ENCODE data around the gene GASK1A. TPM values are rescaled to one million over a fixed set of nuclear protein-coding genes. Genes with fewer than 3 reads are reported as not detected.

Gene GASK1A
- total RNA-seq, 1 donor from 2014 or later: not detected

DNA sequence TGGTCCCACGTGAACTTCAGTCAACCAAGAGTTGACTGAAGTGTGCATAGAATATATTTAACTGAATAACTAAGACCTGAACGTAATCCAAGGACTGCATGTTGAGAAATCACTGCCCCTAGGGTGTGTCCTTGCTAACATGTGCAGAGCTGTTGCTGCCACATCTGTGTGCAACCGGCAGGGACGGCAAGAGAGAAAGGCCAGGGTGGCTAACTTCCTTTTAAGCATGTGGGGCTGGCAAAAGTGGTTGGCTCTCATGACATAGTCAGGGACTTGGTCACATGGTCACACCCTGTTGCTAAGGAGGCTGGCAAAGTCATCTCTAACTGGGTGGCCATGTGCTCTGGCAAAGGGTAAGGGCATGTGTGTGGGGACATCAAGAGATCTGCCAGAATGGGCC, 52.4 kb downstream of the GASK1A start:
- no peak overlapping the region for H3K4me3 Mint-ChIP-seq (ENCODE audit: unreplicated experiment)
- H3K36me3 Mint-ChIP-seq (ENCODE audit: unreplicated experiment): peaks cover 5% of the 10 kb centered on the region
- DNase-seq: no peak
- TF ChIP-seq, protein P1, sequence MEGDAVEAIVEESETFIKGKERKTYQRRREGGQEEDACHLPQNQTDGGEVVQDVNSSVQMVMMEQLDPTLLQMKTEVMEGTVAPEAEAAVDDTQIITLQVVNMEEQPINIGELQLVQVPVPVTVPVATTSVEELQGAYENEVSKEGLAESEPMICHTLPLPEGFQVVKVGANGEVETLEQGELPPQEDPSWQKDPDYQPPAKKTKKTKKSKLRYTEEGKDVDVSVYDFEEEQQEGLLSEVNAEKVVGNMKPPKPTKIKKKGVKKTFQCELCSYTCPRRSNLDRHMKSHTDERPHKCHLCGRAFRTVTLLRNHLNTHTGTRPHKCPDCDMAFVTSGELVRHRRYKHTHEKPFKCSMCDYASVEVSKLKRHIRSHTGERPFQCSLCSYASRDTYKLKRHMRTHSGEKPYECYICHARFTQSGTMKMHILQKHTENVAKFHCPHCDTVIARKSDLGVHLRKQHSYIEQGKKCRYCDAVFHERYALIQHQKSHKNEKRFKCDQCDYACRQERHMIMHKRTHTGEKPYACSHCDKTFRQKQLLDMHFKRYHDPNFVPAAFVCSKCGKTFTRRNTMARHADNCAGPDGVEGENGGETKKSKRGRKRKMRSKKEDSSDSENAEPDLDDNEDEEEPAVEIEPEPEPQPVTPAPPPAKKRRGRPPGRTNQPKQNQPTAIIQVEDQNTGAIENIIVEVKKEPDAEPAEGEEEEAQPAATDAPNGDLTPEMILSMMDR (IDR thresholded peaks at IDR 0.05; ENCODE audit: partially characterized antibody, unreplicated experiment): no peak
- no peak overlapping the region for H3K27ac Mint-ChIP-seq (ENCODE audit: unreplicated experiment)
- no peaks in the 10 kb centered on the region for H3K4me1 Mint-ChIP-seq (ENCODE audit: low read depth, unreplicated experiment)
- no peaks in the 10 kb centered on the region for H3K9me3 Mint-ChIP-seq (ENCODE audit: unreplicated experiment)
- peaks cover 2% of the 10 kb centered on the region for H3K27me3 Mint-ChIP-seq (ENCODE audit: unreplicated experiment)

DNA sequence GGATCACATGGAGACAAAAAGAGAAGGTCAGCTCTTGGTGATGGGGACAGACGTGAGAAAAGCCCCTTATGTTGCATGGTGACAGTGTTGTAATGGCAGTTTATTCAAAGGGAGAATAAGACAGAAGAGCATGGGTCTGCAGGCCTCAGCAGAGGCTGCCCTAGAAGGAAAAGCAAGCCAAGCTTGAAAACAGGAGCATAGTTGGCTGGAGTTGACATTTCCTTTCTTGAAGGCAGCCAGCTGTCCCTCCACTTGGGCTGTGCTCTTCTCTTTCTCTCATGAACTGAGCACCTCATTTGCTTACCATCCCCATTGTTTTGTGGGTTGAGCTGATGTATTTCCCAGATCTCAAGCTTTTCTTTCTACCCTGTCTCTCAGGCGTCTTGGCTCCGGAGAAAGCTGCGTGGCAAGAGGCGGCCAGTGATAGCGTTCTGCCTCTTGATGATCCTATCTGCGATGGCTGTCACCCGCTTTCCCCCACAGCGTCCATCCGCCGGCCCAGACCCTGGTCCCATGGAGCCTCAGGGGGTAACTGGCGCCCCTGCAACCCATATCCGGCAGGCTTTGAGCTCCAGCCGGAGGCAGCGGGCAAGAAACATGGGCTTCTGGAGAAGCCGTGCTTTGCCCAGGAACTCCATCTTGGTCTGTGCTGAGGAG, 52.9 kb downstream of the GASK1A start:
- TF ChIP-seq, protein P1 (IDR thresholded peaks at IDR 0.05; ENCODE audit: partially characterized antibody, unreplicated experiment): no peak
- no peak for DNase-seq
- Mint-ChIP-seq H3K27me3 (ENCODE audit: unreplicated experiment) (peaks cover 2% of the 10 kb centered on the region), H3K9me3 (ENCODE audit: unreplicated experiment) (no peaks in the 10 kb centered on the region), H3K4me3 (ENCODE audit: unreplicated experiment) (no peak overlapping the region), H3K36me3 (ENCODE audit: unreplicated experiment) (peaks cover 5% of the 10 kb centered on the region), H3K4me1 (ENCODE audit: low read depth, unreplicated experiment) (no peaks in the 10 kb centered on the region), H3K27ac (ENCODE audit: unreplicated experiment) (no peak overlapping the region)

DNA sequence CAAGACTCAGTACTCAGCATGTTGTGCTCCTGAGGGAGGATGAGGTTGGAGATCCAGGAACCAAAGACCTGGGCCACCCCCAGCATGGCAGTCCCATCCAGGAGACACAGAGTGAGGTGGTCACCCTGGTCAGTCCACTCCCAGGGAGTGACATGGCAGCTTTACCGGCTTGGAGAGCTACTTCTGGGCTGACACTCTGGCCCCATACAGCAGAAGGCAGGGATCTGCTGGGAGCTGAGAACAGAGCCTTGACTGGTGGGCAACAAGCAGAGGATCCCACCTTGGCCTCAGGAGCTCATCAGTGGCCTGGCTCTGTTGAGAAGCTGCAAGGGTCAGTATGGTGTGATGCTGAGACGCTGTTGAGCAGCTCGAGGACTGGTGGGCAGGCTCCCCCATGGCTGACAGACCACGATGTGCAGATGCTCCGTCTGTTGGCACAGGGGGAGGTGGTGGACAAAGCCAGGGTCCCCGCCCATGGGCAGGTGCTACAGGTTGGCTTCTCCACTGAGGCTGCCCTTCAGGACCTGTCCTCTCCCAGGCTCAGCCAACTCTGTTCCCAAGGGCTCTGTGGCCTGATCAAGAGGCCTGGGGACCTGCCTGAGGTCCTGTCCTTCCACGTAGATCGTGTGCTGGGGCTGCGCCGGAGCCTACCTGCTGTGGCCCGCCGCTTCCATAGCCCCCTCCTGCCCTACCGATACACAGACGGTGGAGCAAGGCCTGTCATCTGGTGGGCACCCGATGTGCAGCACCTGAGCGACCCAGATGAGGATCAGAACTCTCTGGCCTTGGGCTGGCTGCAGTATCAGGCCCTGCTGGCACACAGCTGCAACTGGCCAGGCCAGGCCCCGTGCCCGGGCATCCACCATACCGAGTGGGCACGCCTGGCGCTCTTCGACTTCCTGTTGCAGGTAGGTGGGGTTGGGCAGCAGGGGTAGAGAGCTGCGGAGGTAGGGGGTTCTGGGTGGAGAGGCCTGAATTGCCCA, 53.8 kb downstream of the GASK1A start:
- TF ChIP-seq, protein P1 (IDR thresholded peaks at IDR 0.05; ENCODE audit: partially characterized antibody, unreplicated experiment): no peak
- Mint-ChIP-seq H3K4me1 (ENCODE audit: low read depth, unreplicated experiment) (no peaks in the 10 kb centered on the region), H3K27ac (ENCODE audit: unreplicated experiment) (no peak overlapping the region), H3K9me3 (ENCODE audit: unreplicated experiment) (no peaks in the 10 kb centered on the region), H3K4me3 (ENCODE audit: unreplicated experiment) (no peak overlapping the region), H3K27me3 (ENCODE audit: unreplicated experiment) (peaks cover 2% of the 10 kb centered on the region), H3K36me3 (ENCODE audit: unreplicated experiment) (peaks cover 5% of the 10 kb centered on the region)
- no peak for DNase-seq

DNA sequence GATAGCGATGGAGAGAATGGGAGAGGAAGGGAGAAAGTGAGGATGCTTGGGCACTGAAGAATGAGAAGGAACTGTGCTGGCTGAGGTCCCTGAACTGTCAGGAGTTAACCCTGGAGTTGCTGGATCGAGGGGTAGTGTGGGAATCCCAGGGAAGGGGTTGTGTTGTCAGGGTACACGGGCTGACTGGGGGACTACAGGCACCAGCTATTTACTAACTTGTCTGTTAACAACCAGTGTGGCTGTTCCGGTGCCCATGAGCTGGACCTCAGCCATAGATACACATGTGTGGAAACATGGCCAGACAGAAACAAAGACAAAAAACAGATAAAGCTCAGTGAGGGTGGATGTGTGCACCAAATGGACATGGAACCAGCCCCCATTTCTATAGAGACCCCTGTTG, 55.1 kb downstream of the GASK1A start:
- Mint-ChIP-seq H3K9me3 (ENCODE audit: unreplicated experiment) (no peaks in the 10 kb centered on the region), H3K27ac (ENCODE audit: unreplicated experiment) (no peak overlapping the region), H3K27me3 (ENCODE audit: unreplicated experiment) (peaks cover 2% of the 10 kb centered on the region), H3K4me3 (ENCODE audit: unreplicated experiment) (no peak overlapping the region), H3K36me3 (ENCODE audit: unreplicated experiment) (peaks cover 5% of the 10 kb centered on the region), H3K4me1 (ENCODE audit: low read depth, unreplicated experiment) (no peaks in the 10 kb centered on the region)
- TF ChIP-seq, protein P1 (IDR thresholded peaks at IDR 0.05; ENCODE audit: partially characterized antibody, unreplicated experiment): no peak
- no peak for DNase-seq

DNA sequence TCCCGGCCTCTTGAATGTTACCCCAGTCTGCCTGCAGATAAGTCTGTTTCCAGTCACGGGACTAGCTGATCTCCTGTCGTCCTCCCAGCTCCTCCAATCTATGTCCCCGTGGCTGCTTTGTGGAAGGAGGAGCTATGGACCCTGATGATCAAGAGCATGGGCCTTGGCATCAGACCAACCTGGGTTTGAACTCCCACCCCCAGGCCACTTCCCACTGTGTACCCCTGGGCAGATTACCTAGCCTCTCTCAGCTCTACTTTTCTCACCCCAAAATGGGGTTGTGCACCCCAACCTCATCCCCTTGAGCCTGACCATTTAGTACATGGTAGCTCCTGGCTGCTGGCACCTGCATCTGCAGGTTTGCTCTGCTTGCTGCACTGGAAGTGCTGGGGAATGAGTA, 55.8 kb downstream of the GASK1A start:
- no peaks in the 10 kb centered on the region for H3K4me1 Mint-ChIP-seq (ENCODE audit: low read depth, unreplicated experiment)
- H3K36me3 Mint-ChIP-seq (ENCODE audit: unreplicated experiment): peaks cover 5% of the 10 kb centered on the region
- no peak for DNase-seq
- no peak overlapping the region for H3K4me3 Mint-ChIP-seq (ENCODE audit: unreplicated experiment)
- no peaks in the 10 kb centered on the region for H3K9me3 Mint-ChIP-seq (ENCODE audit: unreplicated experiment)
- peaks cover 2% of the 10 kb centered on the region for H3K27me3 Mint-ChIP-seq (ENCODE audit: unreplicated experiment)
- no peak overlapping the region for H3K27ac Mint-ChIP-seq (ENCODE audit: unreplicated experiment)
- TF ChIP-seq, protein P1 (IDR thresholded peaks at IDR 0.05; ENCODE audit: partially characterized antibody, unreplicated experiment): no peak

All from glutamatergic neuron (in vitro differentiated cells).